ENCODE results near the gene HIPK4. TPM values are rescaled to one million over a fixed set of nuclear protein-coding genes. Genes with fewer than 3 reads are reported as not detected.

The HIPK4 gene
- total and polyA plus RNA-seq, 4 donors = 0.02 to 0.17 TPM; not detected in 2

DNA sequence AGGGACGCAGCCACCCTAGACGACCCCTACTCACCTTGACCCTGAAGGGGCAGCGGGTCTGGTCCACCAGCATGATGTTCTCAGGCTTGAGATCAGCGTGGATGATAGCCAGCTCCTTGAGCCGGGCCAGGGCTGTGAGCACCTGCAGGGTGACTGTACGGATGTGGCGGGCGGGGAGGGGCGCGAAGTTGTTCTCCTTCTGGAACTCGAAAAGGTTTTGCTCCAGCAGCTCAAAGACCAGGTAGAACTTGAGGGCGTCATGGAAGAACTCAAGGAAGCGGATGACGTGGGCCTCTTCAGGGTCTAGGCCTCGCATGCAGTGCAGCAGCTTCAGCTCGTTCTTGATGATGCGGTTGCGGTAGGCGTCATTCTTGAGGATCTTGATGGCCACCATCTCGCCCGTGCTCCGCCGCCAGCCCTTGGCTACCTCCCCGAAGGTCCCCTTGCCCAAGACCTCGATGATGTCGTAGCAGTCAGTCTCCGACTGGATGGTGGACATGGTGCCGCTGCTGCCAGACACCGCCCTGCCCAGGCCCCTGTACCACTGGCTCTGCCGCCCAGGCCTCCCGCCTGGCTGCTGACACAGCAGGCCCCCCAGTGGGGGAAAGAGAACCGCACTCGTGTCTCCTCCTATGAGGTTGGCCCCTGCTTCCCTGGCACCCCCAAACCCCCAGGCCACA lies 437 bp downstream of the HIPK4 start:
- H3K27me3 ChIP-seq (ENCODE audit: control insufficient read depth in 4 of 4, insufficient read depth in 4 of 4, low read length in 3 of 4) = no peaks in the 10 kb centered on the region

DNA sequence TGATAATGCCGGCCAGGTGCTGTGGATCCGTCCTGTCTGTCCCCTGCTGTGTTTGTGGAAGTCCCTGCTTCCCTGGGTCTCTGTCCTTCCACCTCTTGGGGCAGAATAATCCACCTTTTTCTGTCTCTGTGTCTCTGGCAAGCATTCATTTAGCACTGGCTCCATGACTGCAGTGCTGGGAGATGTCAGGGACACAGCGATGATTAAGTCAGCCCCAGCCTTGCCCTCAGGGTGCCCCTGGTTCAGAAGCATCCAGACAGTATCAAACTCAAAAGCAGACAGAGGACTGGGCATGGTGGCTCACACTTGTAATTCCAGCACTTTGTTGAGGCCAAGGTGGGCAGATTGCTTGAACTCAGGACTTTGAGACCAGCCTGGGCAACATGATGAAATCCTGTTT lies 1.5 kb downstream of the HIPK4 start:
- Histone ChIP-seq H3K9ac (ENCODE audit: low read depth in 1 of 2, low read length in 2 of 2) (no peak overlapping the region), H3K9me3 (ENCODE audit: control insufficient read depth in 4 of 4, low read length in 3 of 4) (no peaks in the 10 kb centered on the region), H3K27me3 (ENCODE audit: control insufficient read depth in 4 of 4, insufficient read depth in 4 of 4, low read length in 3 of 4) (no peaks in the 10 kb centered on the region), H3K27ac (ENCODE audit: low read depth in 1 of 2, low read length in 2 of 2) (no peak overlapping the region), H3K4me1 (ENCODE audit: control insufficient read depth in 4 of 4, insufficient read depth in 4 of 4, low read length in 3 of 4) (no peaks in the 10 kb centered on the region), H3K4me3 (ENCODE audit: low read depth in 1 of 3, low read length in 3 of 3) (no peak overlapping the region), H3K36me3 (ENCODE audit: control insufficient read depth in 4 of 4, insufficient read depth in 3 of 4, low read depth in 1 of 4, low read length in 3 of 4) (no peaks in the 10 kb centered on the region)
- WGBS = 83% methylated on average over 3 of the region's 3 CpGs
- no peak for DNase-seq (ENCODE audit: low spot score)
- TF ChIP-seq FOXA1 (IDR thresholded peaks at IDR 0.05) (no peak), SP1 (IDR thresholded peaks at IDR 0.05) (no peak), EGR1 (IDR thresholded peaks at IDR 0.05; ENCODE audit: low read depth in 2 of 2) (no peak), YY1 (IDR thresholded peaks at IDR 0.05) (no peak), RXRA (IDR thresholded peaks at IDR 0.05) (no peak), NR2F2 (IDR thresholded peaks at IDR 0.05) (no peak)
- TF ChIP-seq, protein P1, sequence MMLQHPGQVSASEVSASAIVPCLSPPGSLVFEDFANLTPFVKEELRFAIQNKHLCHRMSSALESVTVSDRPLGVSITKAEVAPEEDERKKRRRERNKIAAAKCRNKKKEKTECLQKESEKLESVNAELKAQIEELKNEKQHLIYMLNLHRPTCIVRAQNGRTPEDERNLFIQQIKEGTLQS (IDR thresholded peaks at IDR 0.05) = no peak
- TF ChIP-seq, protein P2, sequence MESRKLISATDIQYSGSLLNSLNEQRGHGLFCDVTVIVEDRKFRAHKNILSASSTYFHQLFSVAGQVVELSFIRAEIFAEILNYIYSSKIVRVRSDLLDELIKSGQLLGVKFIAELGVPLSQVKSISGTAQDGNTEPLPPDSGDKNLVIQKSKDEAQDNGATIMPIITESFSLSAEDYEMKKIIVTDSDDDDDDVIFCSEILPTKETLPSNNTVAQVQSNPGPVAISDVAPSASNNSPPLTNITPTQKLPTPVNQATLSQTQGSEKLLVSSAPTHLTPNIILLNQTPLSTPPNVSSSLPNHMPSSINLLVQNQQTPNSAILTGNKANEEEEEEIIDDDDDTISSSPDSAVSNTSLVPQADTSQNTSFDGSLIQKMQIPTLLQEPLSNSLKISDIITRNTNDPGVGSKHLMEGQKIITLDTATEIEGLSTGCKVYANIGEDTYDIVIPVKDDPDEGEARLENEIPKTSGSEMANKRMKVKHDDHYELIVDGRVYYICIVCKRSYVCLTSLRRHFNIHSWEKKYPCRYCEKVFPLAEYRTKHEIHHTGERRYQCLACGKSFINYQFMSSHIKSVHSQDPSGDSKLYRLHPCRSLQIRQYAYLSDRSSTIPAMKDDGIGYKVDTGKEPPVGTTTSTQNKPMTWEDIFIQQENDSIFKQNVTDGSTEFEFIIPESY (IDR thresholded peaks at IDR 0.05) = no peak
- TF ChIP-seq, protein P3, sequence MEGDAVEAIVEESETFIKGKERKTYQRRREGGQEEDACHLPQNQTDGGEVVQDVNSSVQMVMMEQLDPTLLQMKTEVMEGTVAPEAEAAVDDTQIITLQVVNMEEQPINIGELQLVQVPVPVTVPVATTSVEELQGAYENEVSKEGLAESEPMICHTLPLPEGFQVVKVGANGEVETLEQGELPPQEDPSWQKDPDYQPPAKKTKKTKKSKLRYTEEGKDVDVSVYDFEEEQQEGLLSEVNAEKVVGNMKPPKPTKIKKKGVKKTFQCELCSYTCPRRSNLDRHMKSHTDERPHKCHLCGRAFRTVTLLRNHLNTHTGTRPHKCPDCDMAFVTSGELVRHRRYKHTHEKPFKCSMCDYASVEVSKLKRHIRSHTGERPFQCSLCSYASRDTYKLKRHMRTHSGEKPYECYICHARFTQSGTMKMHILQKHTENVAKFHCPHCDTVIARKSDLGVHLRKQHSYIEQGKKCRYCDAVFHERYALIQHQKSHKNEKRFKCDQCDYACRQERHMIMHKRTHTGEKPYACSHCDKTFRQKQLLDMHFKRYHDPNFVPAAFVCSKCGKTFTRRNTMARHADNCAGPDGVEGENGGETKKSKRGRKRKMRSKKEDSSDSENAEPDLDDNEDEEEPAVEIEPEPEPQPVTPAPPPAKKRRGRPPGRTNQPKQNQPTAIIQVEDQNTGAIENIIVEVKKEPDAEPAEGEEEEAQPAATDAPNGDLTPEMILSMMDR (IDR thresholded peaks at IDR 0.05; ENCODE audit: low read depth, low read length, missing input control) = no peak

More for the DNA sequence above, 437 bp downstream of the HIPK4 start:
- Histone ChIP-seq H3K36me3 (ENCODE audit: control insufficient read depth in 4 of 4, insufficient read depth in 3 of 4, low read depth in 1 of 4, low read length in 3 of 4) (no peaks in the 10 kb centered on the region), H3K9ac (ENCODE audit: low read depth in 1 of 2, low read length in 2 of 2) (no peak overlapping the region), H3K27ac (ENCODE audit: low read depth in 1 of 2, low read length in 2 of 2) (no peak overlapping the region), H3K4me3 (ENCODE audit: low read depth in 1 of 3, low read length in 3 of 3) (no peak overlapping the region), H3K9me3 (ENCODE audit: control insufficient read depth in 4 of 4, low read length in 3 of 4) (no peaks in the 10 kb centered on the region), H3K4me1 (ENCODE audit: control insufficient read depth in 4 of 4, insufficient read depth in 4 of 4, low read length in 3 of 4) (no peaks in the 10 kb centered on the region)
- DNase-seq (ENCODE audit: low spot score) = no peak
- WGBS = 96% methylated on average over 33 of the region's 33 CpGs
- TF ChIP-seq FOXA1 (IDR thresholded peaks at IDR 0.05) = no peak
- TF ChIP-seq, protein P4, sequence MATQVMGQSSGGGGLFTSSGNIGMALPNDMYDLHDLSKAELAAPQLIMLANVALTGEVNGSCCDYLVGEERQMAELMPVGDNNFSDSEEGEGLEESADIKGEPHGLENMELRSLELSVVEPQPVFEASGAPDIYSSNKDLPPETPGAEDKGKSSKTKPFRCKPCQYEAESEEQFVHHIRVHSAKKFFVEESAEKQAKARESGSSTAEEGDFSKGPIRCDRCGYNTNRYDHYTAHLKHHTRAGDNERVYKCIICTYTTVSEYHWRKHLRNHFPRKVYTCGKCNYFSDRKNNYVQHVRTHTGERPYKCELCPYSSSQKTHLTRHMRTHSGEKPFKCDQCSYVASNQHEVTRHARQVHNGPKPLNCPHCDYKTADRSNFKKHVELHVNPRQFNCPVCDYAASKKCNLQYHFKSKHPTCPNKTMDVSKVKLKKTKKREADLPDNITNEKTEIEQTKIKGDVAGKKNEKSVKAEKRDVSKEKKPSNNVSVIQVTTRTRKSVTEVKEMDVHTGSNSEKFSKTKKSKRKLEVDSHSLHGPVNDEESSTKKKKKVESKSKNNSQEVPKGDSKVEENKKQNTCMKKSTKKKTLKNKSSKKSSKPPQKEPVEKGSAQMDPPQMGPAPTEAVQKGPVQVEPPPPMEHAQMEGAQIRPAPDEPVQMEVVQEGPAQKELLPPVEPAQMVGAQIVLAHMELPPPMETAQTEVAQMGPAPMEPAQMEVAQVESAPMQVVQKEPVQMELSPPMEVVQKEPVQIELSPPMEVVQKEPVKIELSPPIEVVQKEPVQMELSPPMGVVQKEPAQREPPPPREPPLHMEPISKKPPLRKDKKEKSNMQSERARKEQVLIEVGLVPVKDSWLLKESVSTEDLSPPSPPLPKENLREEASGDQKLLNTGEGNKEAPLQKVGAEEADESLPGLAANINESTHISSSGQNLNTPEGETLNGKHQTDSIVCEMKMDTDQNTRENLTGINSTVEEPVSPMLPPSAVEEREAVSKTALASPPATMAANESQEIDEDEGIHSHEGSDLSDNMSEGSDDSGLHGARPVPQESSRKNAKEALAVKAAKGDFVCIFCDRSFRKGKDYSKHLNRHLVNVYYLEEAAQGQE (IDR thresholded peaks at IDR 0.05) = no peak
- TF ChIP-seq EGR1 (IDR thresholded peaks at IDR 0.05; ENCODE audit: low read depth in 2 of 2) = no peak

Data from liver (tissue), 9 donors.